Limb (tissue), 2 donors: ENCODE data around the gene ANKRD49.

Source experiments
- DNase-seq, 2 donors: peaks; one replicate each; pipeline ENCODE4 v3.0.0-alpha.2; 2016; ENCODE audit errors: extremely low spot score in 2 of 2

The ANKRD49 gene

GRCh38 chr11:94493281-94494125, at the start of gene ANKRD49, which contains the start of gene MRE11:
Gene ANKRD49 (plus strand): TSS chr11:94493984. CDS start chr11:94496694, 2,710 bp downstream.
Gene MRE11 (minus strand): TSS chr11:94493844. CDS start chr11:94492801, 1,043 bp downstream.
- DNase-seq, result peak; percentile 96 to 98

- DNase-seq, result no peak
Measured at GRCh38 chr11:94445641-94446040, 48.1 kb upstream of the ANKRD49 start.

GRCh38 chr11:94447149-94447548, 46.6 kb upstream of the ANKRD49 start:
- no peak for DNase-seq

GRCh38 chr11:94449029-94449428, 44.8 kb upstream of the ANKRD49 start:
- no peak for DNase-seq

GRCh38 chr11:94449437-94449836, 44.3 kb upstream of the ANKRD49 start:
- DNase-seq, result no peak

GRCh38 chr11:94450048-94450447, 43.7 kb upstream of the ANKRD49 start:
- no peak for DNase-seq

- DNase-seq, result no peak
Measured at GRCh38 chr11:94452988-94453387, 40.8 kb upstream of the ANKRD49 start.

- no peak for DNase-seq
Measured at GRCh38 chr11:94454301-94454700, 39.5 kb upstream of the ANKRD49 start.

GRCh38 chr11:94455861-94456260, 37.9 kb upstream of the ANKRD49 start:
- DNase-seq, result no peak

- DNase-seq, result no peak
Measured at GRCh38 chr11:94457118-94458029, 36.4 kb upstream of the ANKRD49 start.

- DNase-seq, result no peak
Measured at GRCh38 chr11:94459576-94459975, 34.2 kb upstream of the ANKRD49 start.

- no peak for DNase-seq
Measured at GRCh38 chr11:94469416-94469815, 24.4 kb upstream of the ANKRD49 start.

GRCh38 chr11:94472916-94473799, 20.6 kb upstream of the ANKRD49 start:
- no peak for DNase-seq

GRCh38 chr11:94477624-94478023, 16.2 kb upstream of the ANKRD49 start:
- no peak for DNase-seq

GRCh38 chr11:94481342-94481741, 12.4 kb upstream of the ANKRD49 start:
- DNase-seq, result no peak

- DNase-seq, result no peak
Measured at GRCh38 chr11:94486068-94486467, 7.7 kb upstream of the ANKRD49 start.

GRCh38 chr11:94494126-94494680, 419 bp downstream of the ANKRD49 start:
- no peak for DNase-seq

- DNase-seq, result no peak
Measured at GRCh38 chr11:94500181-94500580, 6.4 kb downstream of the ANKRD49 start.

- no peak for DNase-seq
Measured at GRCh38 chr11:94501522-94501921, 7.7 kb downstream of the ANKRD49 start.

- peak in 1 of 2 donors; percentile 40 for DNase-seq
Measured at GRCh38 chr11:94504689-94505293, 11.0 kb downstream of the ANKRD49 start.
